Ascending aorta (tissue), 2 donors: ENCODE data around the gene OGFOD2. TPM values are rescaled to one million over a fixed set of nuclear protein-coding genes. Genes with fewer than 3 reads are reported as not detected.

Source experiments
- DNase-seq, 2 donors: peaks; one replicate each; pipeline ENCODE4 v3.0.0-alpha.2; 2019; ENCODE audit warnings: low spot score in 2 of 2
- H3K27ac ChIP-seq, 2 donors: fragments of 200-600 bp; sonication (generic); one replicate each; pipeline ENCODE4 v1.5.1; 2016 to 2017; ENCODE audit warnings: mild to moderate bottlenecking in 1 of 2
- H3K27me3 ChIP-seq: fragments of 200-600 bp; sonication (generic); one replicate; pipeline ENCODE4 v1.5.1; 2017
- H3K36me3 ChIP-seq, 2 donors: fragments of 200-600 bp; sonication (generic); one replicate each; pipeline ENCODE4 v1.5.1; 2016
- H3K4me1 ChIP-seq, 2 donors: fragments of 200-600 bp; sonication (generic); one replicate each; pipeline ENCODE4 v1.5.1; 2016 to 2017; ENCODE audit warnings: mild to moderate bottlenecking in 1 of 2
- H3K4me3 ChIP-seq, 2 donors: fragments of 200-600 bp; sonication (generic); one replicate each; pipeline ENCODE4 v1.5.1; 2016 to 2017; ENCODE audit warnings: mild to moderate bottlenecking in 1 of 2
- H3K9me3 ChIP-seq, 2 donors: fragments of 200-600 bp; sonication (generic); one replicate each; pipeline ENCODE4 v1.5.1; 2016
- CTCF ChIP-seq, 3 experiments: fragments of 200-600 bp in 2 of 3; fragments of 450-650 bp in 1 of 3; sonication (generic) in 2 of 3; IDR thresholded peaks; one replicate each; pipeline ENCODE4 v1.5.1; 2016 to 2019; ENCODE audit warnings: antibody characterized with exemption in 3 of 3, mild to moderate bottlenecking in 1 of 3, moderate library complexity in 1 of 3
- intact Hi-C: fragments of 100-400 bp; cut with DNase I; formaldehyde crosslinking; loops from one replicate; pipeline ENCODE4 v1.15.1; 2023
- total RNA-seq: library from RNA; depleted of rRNA; stranded (reverse); fragments of >200 nt; gene quantifications from one replicate; pipeline ENCODE4 v1.1.0, GENCODE V29; 2016

Gene OGFOD2
- total RNA-seq, 1 donor from 2014 or later = 19.6 TPM

GRCh38 chr12:122982963-122983788 lies 8.1 kb downstream of the OGFOD2 start:
- Histone ChIP-seq H3K36me3 (peaks cover 16 to 34% of the 10 kb centered on the region in 2 donors), H3K27me3 (no peaks in the 10 kb centered on the region), H3K27ac (peak overlapping the region; percentile 93 to 95), H3K4me1 (peaks cover 27 to 57% of the 10 kb centered on the region in 2 donors), H3K9me3 (no peaks in the 10 kb centered on the region), H3K4me3 (peak overlapping the region in 1 of 2 donors; percentile 95)
- intact Hi-C loops = no loop called here
- no peak for TF ChIP-seq CTCF (IDR thresholded peaks at IDR 0.05)
- no peak for DNase-seq

GRCh38 chr12:122983789-122984515 lies 8.9 kb downstream of the OGFOD2 start:
- H3K27ac ChIP-seq = peak overlapping the region; percentile 93 to 95
- no peak for TF ChIP-seq CTCF (IDR thresholded peaks at IDR 0.05)
- intact Hi-C loops = loop anchor here (2.0 kb wide), 1 partner anchor 249 kb away; the partner anchor contains the start of genes MPHOSPH9 and MTRFR
- peaks cover 27 to 54% of the 10 kb centered on the region in 2 donors for H3K4me1 ChIP-seq
- H3K27me3 ChIP-seq = no peaks in the 10 kb centered on the region
- no peak for DNase-seq
- no peaks in the 10 kb centered on the region for H3K9me3 ChIP-seq
- peak overlapping the region; percentile 37 to 95 for H3K4me3 ChIP-seq
- peaks cover 21 to 34% of the 10 kb centered on the region in 2 donors for H3K36me3 ChIP-seq

- no peak for TF ChIP-seq CTCF (IDR thresholded peaks at IDR 0.05)
- intact Hi-C loops = loop anchor here (2.0 kb wide), 1 partner anchor 248 kb away; the partner anchor contains the start of genes MPHOSPH9 and MTRFR
- DNase-seq = no peak
- Histone ChIP-seq H3K4me1 (peaks cover 27 to 47% of the 10 kb centered on the region in 2 donors), H3K27me3 (no peaks in the 10 kb centered on the region), H3K36me3 (peaks cover 24 to 34% of the 10 kb centered on the region in 2 donors), H3K4me3 (peak overlapping the region; percentile 35 to 37), H3K9me3 (no peaks in the 10 kb centered on the region), H3K27ac (peak overlapping the region; percentile 93 to 95)
Observed at GRCh38 chr12:122984612-122985337, 9.7 kb downstream of the OGFOD2 start.

GRCh38 chr12:122985338-122986257 lies 10.6 kb downstream of the OGFOD2 start:
- no peak for TF ChIP-seq CTCF (IDR thresholded peaks at IDR 0.05)
- Histone ChIP-seq H3K36me3 (peaks cover 24 to 41% of the 10 kb centered on the region in 2 donors), H3K4me3 (no peak overlapping the region), H3K27me3 (no peaks in the 10 kb centered on the region), H3K9me3 (no peaks in the 10 kb centered on the region), H3K27ac (peak overlapping the region; percentile 93 to 95), H3K4me1 (peaks cover 27 to 44% of the 10 kb centered on the region in 2 donors)
- intact Hi-C loops = loop anchor here (2.0 kb wide), 1 partner anchor 247 kb away; the partner anchor contains the start of genes MPHOSPH9 and MTRFR
- DNase-seq = no peak
